Heart right ventricle (tissue), 16 donors: ENCODE measurements around the gene HOXA9. TPM values are rescaled to one million over a fixed set of nuclear protein-coding genes. Genes with fewer than 3 reads are reported as not detected.

ENCODE experiments used
- ATAC-seq, 8 donors: fragments of 200-7000 bp; cut with Tn5 transposase; one replicate each; pipeline ENCODE4 v1.9.1; 2020; ENCODE audit warnings: mild to moderate bottlenecking in 8 of 8, moderate library complexity in 8 of 8, moderate number of reproducible peaks in 1 of 8
- DNase-seq, 2 donors: peaks; one replicate each; pipeline ENCODE4 v3.0.0-alpha.2; 2020
- H3K27ac ChIP-seq, 10 donors: fragments of 200-600 bp; sonication (generic) in 2 of 10; one replicate each; pipeline versions ENCODE4 v1.5.0 to v1.8.0; 2020 to 2022; ENCODE audit warnings: mild to moderate bottlenecking in 3 of 10
- H3K27me3 ChIP-seq, 7 donors: fragments of 200-600 bp; one replicate each; pipeline ENCODE4 v1.8.0; 2021 to 2022; ENCODE audit warnings: mild to moderate bottlenecking in 2 of 7
- H3K36me3 ChIP-seq, 9 donors: fragments of 200-600 bp; sonication (generic) in 1 of 9; one replicate each; pipeline versions ENCODE4 v1.5.0 to v1.8.0; 2020 to 2022; ENCODE audit warnings: mild to moderate bottlenecking in 2 of 9
- H3K4me1 ChIP-seq, 9 donors: fragments of 200-600 bp; sonication (generic) in 1 of 9; one replicate each; pipeline versions ENCODE4 v1.5.0 to v1.8.0; 2020 to 2022; ENCODE audit warnings: mild to moderate bottlenecking in 4 of 9
- H3K4me3 ChIP-seq, 10 donors: fragments of 200-600 bp; sonication (generic) in 2 of 10; one replicate each; pipeline versions ENCODE4 v1.5.0 to v1.8.0; 2020 to 2022; ENCODE audit warnings: mild to moderate bottlenecking in 7 of 10, moderate library complexity in 2 of 10
- H3K9me3 ChIP-seq, 11 donors: fragments of 200-600 bp in 10 of 11; sonication (generic) in 2 of 11; one replicate each; pipeline versions ENCODE4 v1.5.0 to v1.8.0; 2013 to 2022; ENCODE audit warnings: mild to moderate bottlenecking in 2 of 11, control low read depth in 1 of 11, moderate library complexity in 1 of 11
- WGBS, 2 donors: extraction: QIAGEN DNeasy Blood & Tissue Kit; methylation state at CpG; one replicate each; pipeline ENCODE4 v1.1.7; 2013; ENCODE audit warnings: inconsistent platforms in 1 of 2; 5-methylcytosine and 5-hydroxymethylcytosine counted together
- intact Hi-C, 10 donors: fragments of 100-400 bp; cut with DNase I; formaldehyde crosslinking; loops; one replicate each; pipeline versions ENCODE4 v1.11.1 to v1.14.2; 2022
- polyA plus RNA-seq, 2 donors: library from polyadenylated mRNA; stranded (reverse); fragments of 200-250 nt; gene quantifications; one replicate each; pipeline ENCODE4 v1.2.3, GENCODE V29; 2013
- total RNA-seq, 10 donors: library from RNA; stranded (reverse); fragmentation: NEBNext Ultra II Directional in 3 of 10; extraction: Animal tissue kit (Norgen Biotek cat#: 25700) in 3 of 10; gene quantifications; one replicate each; pipeline versions ENCODE4 v1.2.1 to v1.2.4, GENCODE V29; 2021 to 2023
- TF ChIP-seq, protein P1 (sequence below), 9 donors: fragments of 200-600 bp; sonication (generic) in 2 of 9; IDR thresholded peaks; one replicate each; pipeline versions ENCODE4 v1.5.0 to v1.8.0; 2021 to 2022; ENCODE audit warnings: antibody characterized with exemption in 9 of 9, mild to moderate bottlenecking in 5 of 9, moderate library complexity in 1 of 9
- donor health status: Arrhythmogenic right ventricular cardiomyopathy.
- donor health status: ischemic (EF 13 %, LVEDD 7.1; RV severe dilation, severe dysfunction).
- donor health status: healthy with polysubstance abuse.
- donor health status: DM: no; HTN: yes; CAD: no.
- donor health status: DM: no; HTN: no; CAD: no.
- donor health status: ischemic (EF 25% LVEDD 6.9; RV normal size, moderate dysfunction).
- donor health status: ischemic (EF 25% LVEDD 5.7; RV mildly dilated, moderate dysfunction).
- donor health status: healthy.
- donor health status: DM: yes; HTN: yes; CAD: no.
- donor health status: Ischemic cardiomyopathy.
- donor health status: ischemic (EF 35%, LVEDD 5.7; RV mildly dilated, moderate dysfunction).
- donor health status: nonischemic (EF 11% LVEDD 7.7; RV severe dilation, severe dysfunction).
- donor health status: DM: yes; HTN: yes; CAD: no.
- donor health status: PGD.
- donor health status: ischemic (EF 29% LVEDD 5.4; RV normal size, mild dysfunction).
- donor health status: nonischemic (EF 23%, LVEDD 6.1; RV moderate dilation, normal function).

The HOXA9 gene
- total and polyA plus RNA-seq, 12 donors, result not detected

DNA sequence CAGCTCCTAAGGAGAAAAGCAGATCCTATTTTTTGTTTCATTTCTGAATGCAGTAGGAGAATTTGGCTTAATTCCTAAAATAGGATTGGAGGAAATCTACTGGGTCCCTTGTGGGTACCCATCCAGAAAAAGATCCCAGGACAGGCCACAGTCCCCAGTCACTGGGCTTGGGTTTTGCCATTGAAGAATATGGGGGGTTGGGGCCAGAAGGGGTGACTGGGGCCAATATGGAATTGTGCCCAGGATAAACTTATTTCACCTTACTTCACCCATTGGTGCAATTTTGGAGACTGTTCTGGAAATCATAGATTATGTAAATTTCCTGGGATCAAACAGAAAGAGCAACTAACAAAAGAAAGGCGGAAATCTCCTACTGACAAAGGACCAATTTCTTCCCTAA is 26.9 kb downstream of the HOXA9 start:
- Histone ChIP-seq H3K36me3 (no peaks in the 10 kb centered on the region), H3K9me3 (no peaks in the 10 kb centered on the region), H3K4me3 (no peak overlapping the region), H3K27me3 (peaks cover 36 to 100% (median 100%) of the 10 kb centered on the region in 7 donors), H3K27ac (no peak overlapping the region), H3K4me1 (peaks cover 0 to 27% (median 13%) of the 10 kb centered on the region in 9 donors)
- TF ChIP-seq, protein P1, sequence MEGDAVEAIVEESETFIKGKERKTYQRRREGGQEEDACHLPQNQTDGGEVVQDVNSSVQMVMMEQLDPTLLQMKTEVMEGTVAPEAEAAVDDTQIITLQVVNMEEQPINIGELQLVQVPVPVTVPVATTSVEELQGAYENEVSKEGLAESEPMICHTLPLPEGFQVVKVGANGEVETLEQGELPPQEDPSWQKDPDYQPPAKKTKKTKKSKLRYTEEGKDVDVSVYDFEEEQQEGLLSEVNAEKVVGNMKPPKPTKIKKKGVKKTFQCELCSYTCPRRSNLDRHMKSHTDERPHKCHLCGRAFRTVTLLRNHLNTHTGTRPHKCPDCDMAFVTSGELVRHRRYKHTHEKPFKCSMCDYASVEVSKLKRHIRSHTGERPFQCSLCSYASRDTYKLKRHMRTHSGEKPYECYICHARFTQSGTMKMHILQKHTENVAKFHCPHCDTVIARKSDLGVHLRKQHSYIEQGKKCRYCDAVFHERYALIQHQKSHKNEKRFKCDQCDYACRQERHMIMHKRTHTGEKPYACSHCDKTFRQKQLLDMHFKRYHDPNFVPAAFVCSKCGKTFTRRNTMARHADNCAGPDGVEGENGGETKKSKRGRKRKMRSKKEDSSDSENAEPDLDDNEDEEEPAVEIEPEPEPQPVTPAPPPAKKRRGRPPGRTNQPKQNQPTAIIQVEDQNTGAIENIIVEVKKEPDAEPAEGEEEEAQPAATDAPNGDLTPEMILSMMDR (IDR thresholded peaks at IDR 0.05), result no peak
- ATAC-seq (no peak), DNase-seq (no peak)
- intact Hi-C loops, result no loop called here
- WGBS, 2 donors, result 56 to 69% methylated on average over 1 of the region's 1 CpG

DNA sequence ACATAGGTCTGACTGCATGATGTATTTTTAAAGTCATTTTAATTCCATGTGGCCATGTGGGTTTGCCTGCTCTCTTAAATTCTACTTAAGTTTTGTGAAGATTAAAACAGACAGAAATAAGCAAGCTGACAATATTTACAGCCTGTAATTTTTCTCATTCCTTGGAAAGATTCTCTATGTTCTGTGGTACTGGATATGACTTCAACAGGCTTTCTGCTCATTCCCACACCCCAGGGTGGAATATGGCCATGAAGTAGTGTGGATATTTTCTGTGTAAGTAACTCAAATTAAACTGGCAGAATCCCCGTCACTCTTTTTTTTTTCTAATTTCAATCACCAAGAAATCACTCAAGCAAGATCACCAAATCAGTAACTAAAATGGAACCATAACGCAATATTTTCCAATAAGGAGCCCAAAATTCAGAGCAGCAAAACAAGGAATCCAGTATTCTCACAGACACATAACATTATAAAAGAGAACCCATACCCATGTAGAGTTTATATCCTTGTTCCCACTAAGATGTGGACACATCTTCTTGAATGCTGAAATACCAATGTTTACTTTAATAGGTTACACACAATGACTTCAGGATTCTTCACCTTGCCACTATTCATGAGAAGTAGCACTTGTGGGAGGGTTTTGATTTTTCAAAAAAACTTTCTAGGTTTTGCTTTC is 27.6 kb downstream of the HOXA9 start:
- Histone ChIP-seq H3K9me3 (no peaks in the 10 kb centered on the region), H3K27ac (no peak overlapping the region), H3K36me3 (no peaks in the 10 kb centered on the region), H3K4me3 (no peak overlapping the region), H3K27me3 (peaks cover 32 to 100% (median 100%) of the 10 kb centered on the region in 7 donors), H3K4me1 (peaks cover 0 to 20% (median 6%) of the 10 kb centered on the region in 9 donors)
- WGBS, 2 donors, result 40 to 43% methylated on average over 2 of the region's 2 CpGs
- TF ChIP-seq, protein P1 (IDR thresholded peaks at IDR 0.05), result no peak
- intact Hi-C loops, result no loop called here
- ATAC-seq (no peak), DNase-seq (no peak)

DNA sequence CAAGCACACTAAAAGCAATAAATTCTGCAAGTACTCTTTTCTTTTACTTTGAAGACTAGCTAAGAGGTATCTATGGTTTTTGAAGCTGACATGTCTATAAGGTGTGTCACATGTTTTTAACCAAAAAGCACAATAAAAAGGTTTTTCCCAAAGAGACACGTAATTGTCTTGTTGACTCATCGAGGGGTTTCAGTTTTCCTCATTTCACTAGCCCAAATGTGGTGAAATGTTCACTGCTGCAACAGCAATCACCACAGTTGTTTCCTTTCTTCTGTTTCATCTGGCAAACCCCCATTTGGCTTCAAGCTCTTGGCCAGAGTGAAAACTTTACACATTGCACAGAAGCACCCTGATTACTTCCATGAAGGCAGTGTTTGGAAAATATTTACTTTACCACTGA is 30.9 kb downstream of the HOXA9 start:
- ATAC-seq, result no peak
- Histone ChIP-seq H3K4me3 (no peak overlapping the region), H3K27ac (no peak overlapping the region), H3K27me3 (peaks cover 41 to 100% (median 99%) of the 10 kb centered on the region in 7 donors), H3K4me1 (peaks cover 0 to 14% (median 3%) of the 10 kb centered on the region in 9 donors), H3K36me3 (no peaks in the 10 kb centered on the region), H3K9me3 (no peaks in the 10 kb centered on the region)
- DNase-seq, result no peak
- TF ChIP-seq, protein P1 (IDR thresholded peaks at IDR 0.05), result no peak
- WGBS, 2 donors, result 12 to 20% methylated on average over 2 of the region's 2 CpGs
- intact Hi-C loops, result loop anchor here in 1 of 10 donors (5.0 kb wide), 1 partner anchor 37 kb away; the partner anchor contains the start of gene HOXA1

DNA sequence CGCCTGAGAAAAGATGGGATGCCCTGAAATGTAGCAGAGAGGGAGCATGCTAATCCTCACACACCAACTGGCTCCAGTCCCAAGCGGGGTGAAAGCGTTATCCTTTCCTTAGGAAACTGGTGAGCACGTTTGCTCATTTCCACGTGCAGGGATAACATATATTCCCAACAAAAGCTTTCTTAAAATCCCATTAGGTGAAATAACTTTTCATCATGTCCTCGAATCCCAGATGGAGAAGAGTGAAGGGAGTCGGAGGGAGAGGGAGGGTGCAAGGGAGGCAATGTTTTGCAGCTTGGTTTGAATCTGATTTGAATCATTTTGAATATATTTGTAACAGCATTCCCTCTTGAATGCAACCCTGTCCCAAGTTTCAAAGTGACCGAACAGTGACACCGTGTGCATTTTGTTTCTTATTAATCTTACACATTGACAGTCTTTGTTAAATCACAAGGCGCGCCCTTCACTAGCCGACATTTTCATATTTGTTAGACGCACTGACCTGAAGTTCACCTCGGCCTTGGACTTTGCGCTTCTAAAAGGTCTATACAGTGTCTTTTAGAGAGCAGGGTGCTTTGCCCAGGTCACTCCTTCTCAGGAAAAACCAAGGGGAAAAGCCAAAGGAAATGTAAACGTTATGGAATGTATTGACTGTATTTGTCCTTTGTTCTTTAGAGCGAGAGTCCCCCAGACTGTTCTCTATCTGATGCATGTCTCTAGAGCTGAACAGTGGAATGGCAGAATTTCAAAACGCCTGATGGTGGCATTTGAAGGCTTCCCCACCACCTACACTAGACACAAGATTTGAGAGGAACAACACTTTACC is 31.7 kb downstream of the HOXA9 start:
- intact Hi-C loops, result loop anchor here in 1 of 10 donors (5.0 kb wide), 1 partner anchor 36 kb away; the partner anchor contains the start of gene HOXA1
- H3K36me3 ChIP-seq, result no peaks in the 10 kb centered on the region
- ATAC-seq, result no peak
- peaks cover 43 to 100% (median 99%) of the 10 kb centered on the region in 7 donors for H3K27me3 ChIP-seq
- H3K4me3 ChIP-seq, result no peak overlapping the region
- WGBS, 2 donors, result 16 to 19% methylated on average over 18 of the region's 18 CpGs
- H3K27ac ChIP-seq, result no peak overlapping the region
- peaks cover 0 to 14% (median 0%) of the 10 kb centered on the region in 9 donors for H3K4me1 ChIP-seq
- no peaks in the 10 kb centered on the region for H3K9me3 ChIP-seq
- TF ChIP-seq, protein P1 (IDR thresholded peaks at IDR 0.05), result no peak
- DNase-seq, result no peak
